GM10248 (cell line): ENCODE measurements around the gene CAMKK1.

ENCODE experiments used
- CTCF ChIA-PET: fragments of 300-600 bp; sonication (Branson Sonifier 250); formaldehyde crosslinking; extraction: SDS; loops from one replicate; lab custom pipeline; 2021; ENCODE audit warnings: antibody characterized with exemption; lab: Yijun Ruan, JAX
- POLR2A ChIA-PET: fragments of 350-650 bp; sonication (Branson Sonifier 250); formaldehyde crosslinking; extraction: SDS; loops from one replicate; lab custom pipeline; 2020; ENCODE audit warnings: antibody characterized with exemption; lab: Yijun Ruan, JAX
- DNase-seq: peaks from one replicate; pipeline ENCODE4 v3.0.0; 2012; ENCODE audit errors: extremely low spot score
- TF ChIP-seq, protein P1 (sequence below): IDR thresholded peaks from 2 replicates; pipeline ENCODE4 v1.5.1; 2012; ENCODE audit warnings: mild to moderate bottlenecking, low read depth; ENCODE audit errors: extremely low read depth, missing control alignments, control extremely low read depth

Gene CAMKK1

DNA sequence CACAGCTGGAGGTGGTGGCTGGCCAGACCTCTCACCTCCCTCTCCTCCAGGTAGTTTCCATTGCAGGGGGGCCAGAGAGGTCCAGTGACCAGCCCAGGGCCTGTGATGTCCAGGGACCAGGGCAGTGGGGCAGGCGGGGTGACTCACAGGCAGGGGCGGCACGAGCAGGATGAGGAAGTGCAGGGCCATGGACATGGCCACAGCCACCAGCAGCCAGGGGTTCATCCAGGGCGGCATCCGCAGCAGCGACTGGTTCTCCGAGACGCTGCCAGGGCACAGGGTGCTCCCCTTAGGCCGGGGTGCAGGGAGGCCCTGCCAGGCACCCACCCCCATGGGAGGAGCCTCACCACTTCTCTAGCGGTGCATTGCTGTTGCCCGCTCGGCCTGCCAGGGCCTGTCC is 36.3 kb upstream of the CAMKK1 start:
- DNase-seq, result no peak
- TF ChIP-seq, protein P1, sequence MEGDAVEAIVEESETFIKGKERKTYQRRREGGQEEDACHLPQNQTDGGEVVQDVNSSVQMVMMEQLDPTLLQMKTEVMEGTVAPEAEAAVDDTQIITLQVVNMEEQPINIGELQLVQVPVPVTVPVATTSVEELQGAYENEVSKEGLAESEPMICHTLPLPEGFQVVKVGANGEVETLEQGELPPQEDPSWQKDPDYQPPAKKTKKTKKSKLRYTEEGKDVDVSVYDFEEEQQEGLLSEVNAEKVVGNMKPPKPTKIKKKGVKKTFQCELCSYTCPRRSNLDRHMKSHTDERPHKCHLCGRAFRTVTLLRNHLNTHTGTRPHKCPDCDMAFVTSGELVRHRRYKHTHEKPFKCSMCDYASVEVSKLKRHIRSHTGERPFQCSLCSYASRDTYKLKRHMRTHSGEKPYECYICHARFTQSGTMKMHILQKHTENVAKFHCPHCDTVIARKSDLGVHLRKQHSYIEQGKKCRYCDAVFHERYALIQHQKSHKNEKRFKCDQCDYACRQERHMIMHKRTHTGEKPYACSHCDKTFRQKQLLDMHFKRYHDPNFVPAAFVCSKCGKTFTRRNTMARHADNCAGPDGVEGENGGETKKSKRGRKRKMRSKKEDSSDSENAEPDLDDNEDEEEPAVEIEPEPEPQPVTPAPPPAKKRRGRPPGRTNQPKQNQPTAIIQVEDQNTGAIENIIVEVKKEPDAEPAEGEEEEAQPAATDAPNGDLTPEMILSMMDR, result no peak
- ChIA-PET CTCF (interaction anchor here (0.7 to 2.1 kb wide), 2 partner anchors 13 to 15 kb away, joined by 3 to 8 read pairs; partner anchors contain the start of gene P2RX1), POLR2A (no interaction called here)

GRCh38 chr17:3928406-3928805 is 35.6 kb upstream of the CAMKK1 start:
- ChIA-PET POLR2A (no interaction called here), CTCF (interaction anchor here (1.0 to 2.1 kb wide), 3 partner anchors 12 to 146 kb away, joined by 3 to 8 read pairs (median 4); partner anchors contain the start of gene P2RX1)
- DNase-seq, result no peak
- TF ChIP-seq, protein P1, result no peak

- CTCF ChIA-PET, result interaction anchor here (0.9 to 2.1 kb wide), 4 partner anchors 12 to 146 kb away, joined by 3 to 8 read pairs (median 4); partner anchors contain the start of gene P2RX1
- POLR2A ChIA-PET, result no interaction called here
These were observed 34.9 kb upstream of the CAMKK1 start for GRCh38 chr17:3927628-3928340.

GRCh38 chr17:3926860-3927627 is 34.2 kb upstream of the CAMKK1 start:
- POLR2A ChIA-PET, result no interaction called here
- CTCF ChIA-PET, result interaction anchor here (0.9 to 6.8 kb wide), 5 partner anchors 11 to 147 kb away, joined by 3 to 50 read pairs (median 4); partner anchors contain the start of gene P2RX1
- TF ChIP-seq, protein P1, result no peak
- no peak for DNase-seq

More at GRCh38 chr17:3927628-3928340, 34.9 kb upstream of the CAMKK1 start:
- TF ChIP-seq, protein P1, result no peak
- no peak for DNase-seq

DNA sequence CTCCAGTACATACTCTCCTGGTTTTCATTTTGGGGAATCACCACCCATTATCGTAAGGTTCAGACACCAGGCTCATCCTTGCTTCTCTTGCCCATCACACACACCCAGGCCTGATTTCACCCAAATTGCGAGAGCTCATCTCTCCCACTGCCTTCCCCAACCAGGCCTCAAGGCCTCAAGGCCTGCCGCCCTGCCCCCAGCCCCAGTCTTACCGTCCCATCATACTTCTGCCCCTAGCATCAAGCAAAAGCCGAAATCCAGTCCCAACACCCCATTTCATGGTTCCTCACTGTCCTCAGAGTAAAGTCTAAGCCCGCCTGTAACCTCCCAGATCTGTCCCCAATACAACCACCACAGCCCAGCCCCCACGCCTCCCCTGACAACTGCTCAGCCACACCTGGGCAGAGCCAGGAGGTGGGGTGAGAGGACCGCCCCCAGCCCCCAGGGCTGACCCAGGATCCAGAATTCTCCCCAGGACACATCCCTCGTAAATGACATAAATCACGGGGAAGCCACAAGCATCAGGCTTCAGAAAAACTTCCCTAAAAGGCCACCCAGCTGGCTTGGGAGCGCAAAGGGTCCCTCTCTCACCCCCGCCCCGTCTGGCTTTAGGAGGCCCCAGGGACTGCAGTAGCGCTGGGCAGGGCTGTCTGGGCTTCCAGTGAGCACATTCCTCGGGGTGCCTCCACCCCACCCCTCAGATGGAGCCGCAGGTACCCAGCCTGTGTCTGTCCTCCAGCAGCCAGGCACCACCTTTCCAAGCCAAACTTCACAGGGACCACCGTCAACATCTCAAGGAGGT is 33.0 kb upstream of the CAMKK1 start:
- ChIA-PET POLR2A (no interaction called here), CTCF (interaction anchor here (6.8 kb wide), 1 partner anchor 12 kb away, joined by 50 read pairs; the partner anchor contains the start of gene P2RX1)
- TF ChIP-seq, protein P1, result no peak
- no peak for DNase-seq
